ENCODE measurements around the gene SDCCAG8.

SDCCAG8 gene

DNA sequence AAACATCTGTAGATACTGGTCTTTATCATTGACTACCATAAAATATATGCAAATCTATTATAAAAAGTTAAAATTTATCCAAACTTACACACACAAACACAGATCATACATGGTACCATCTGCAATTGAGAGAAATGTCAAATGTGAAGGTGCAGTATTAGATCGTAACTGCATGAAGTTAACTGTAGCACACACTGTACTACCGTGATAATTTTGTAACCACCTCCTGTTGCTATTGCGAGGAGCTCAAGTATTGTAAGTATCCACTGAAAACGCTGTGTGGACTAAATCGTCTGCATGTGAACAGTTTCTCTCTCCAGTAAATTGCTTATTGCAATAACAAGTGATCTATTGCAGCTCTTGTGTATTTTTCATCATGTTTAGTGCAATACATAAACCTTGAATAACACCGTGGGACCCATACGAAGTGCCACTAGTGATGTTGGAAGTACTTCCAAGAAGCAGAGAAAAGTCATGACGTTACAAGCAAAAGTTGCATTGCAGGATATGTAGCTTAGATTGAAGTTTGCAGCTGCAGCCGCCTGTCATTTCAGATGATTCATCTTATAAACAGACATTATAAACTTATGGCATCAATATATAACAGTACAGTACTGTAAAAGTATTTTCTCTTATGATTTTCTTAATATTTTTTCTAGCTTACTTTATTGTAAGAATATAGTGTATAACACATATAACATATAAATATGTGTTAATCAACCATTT, 172.9 kb downstream of the SDCCAG8 start:
- DNase-seq = no peak

GRCh38 chr1:243431591-243431990, 175.8 kb downstream of the SDCCAG8 start:
- no peak for DNase-seq

DNA sequence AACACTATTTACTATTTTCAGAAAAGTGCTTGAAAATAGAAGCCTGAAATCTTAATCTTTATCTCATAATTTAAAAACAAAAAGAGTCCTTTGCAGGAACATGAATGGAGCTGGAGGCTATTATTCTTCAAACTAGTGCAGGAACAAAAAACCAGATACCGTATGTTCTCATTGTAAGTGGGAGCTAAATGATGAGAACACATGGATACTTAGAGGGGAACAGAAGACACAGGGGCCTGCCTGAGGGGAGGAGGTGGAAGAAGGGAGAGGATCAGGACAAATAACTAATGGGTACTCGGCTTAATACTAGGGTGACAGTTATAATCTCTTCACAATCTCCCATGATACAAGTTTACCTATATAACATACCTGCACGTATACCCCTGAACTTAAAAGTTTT, 176.3 kb downstream of the SDCCAG8 start:
- DNase-seq = no peak

DNA sequence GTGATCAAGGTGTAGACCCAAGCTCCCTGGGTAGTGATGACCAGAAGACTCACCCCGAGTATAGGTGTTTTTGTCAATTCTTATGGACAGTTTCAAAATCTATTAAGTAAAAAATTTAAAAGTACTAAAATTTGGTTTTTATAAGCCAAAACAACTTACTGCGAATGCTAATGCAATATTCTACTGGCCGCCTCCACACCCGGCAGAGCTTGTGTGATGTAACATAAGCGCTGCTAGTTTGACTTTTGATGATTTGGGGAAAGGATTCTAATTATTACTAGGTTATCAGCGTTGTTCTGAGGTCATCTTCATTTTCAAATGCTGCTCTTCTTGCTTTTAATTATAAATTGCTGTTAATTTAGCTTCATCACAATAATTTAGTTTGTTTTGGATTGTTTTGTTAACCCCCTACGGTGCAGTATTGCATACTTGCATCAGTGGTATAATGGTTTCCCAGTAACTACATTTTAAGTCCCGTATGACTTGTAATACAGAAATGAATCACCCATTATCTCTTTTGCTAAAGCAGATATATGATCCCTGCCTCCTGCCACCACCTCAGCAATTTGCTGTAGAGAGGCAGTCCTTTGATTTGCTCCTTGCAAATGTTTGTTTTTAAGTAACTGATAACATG, 178.0 kb downstream of the SDCCAG8 start:
- DNase-seq = no peak

- DNase-seq = no peak
Observed at GRCh38 chr1:243434594-243434993, 178.8 kb downstream of the SDCCAG8 start.

- no peak for DNase-seq
Observed at GRCh38 chr1:243435836-243436235, 180.0 kb downstream of the SDCCAG8 start.

GRCh38 chr1:243438146-243438545, 182.3 kb downstream of the SDCCAG8 start:
- no peak for DNase-seq

DNA sequence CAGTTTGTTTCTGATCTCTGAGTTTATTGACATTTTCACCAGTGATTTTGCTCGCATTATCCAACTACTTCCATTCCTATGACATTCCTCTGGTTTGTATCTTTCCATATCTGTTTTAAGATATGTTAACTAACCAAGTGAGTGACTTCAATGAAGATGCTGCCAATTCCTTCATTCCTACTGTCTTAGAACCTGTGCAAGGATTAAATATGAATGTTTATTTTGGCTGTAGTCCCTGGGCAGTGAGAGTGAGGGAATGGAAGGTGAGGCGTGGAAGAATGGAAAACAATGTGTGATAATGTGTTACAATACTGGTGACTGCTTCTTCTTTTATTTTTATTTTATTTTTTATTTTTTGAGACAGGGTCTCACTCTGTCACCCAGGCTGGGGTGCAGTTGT, 183.0 kb downstream of the SDCCAG8 start:
- DNase-seq = no peak

- DNase-seq = no peak
Observed at GRCh38 chr1:243440406-243440805, 184.6 kb downstream of the SDCCAG8 start.

DNA sequence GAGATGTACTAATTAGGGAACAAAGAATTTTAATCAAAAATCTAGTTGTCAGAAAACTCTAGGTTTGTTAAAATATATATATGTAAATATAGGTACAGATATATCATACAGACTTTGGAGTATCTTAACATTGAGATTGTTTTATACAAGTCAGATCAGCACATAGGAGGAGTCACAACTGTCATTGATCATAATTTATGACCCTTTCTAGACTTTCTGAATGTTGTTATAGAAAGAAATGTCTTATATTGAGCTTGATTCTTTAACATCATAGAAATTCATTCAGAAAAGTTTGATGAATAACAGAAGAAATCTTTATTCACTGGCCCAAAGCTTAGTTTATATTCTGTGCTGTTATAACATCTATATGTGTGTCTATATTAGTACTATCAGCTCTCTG, 185.8 kb downstream of the SDCCAG8 start:
- no peak for DNase-seq

GRCh38 chr1:243443557-243443956, 187.7 kb downstream of the SDCCAG8 start:
- peak; percentile 8 to 32 for DNase-seq

DNA sequence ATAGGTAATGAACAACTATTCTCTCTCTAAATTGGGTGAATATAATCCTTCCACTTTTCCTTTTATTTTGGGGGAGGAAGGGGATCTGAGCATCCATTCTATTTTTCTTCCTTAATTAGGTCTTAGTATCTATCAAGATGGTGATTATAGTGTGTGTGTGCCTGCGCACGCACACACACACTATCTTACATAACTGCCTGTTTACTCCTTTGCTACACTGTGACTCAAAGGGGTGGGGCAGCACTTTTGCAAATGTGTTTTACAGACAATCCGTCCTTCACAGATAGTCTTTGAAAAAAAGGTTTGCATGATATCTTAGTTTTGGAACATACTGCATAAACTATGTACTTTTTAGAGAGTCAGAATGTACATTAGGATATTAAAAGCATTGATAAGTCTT, 191.5 kb downstream of the SDCCAG8 start:
- peak; percentile 12 to 42 for DNase-seq

GRCh38 chr1:243447844-243448243, 192.0 kb downstream of the SDCCAG8 start:
- peak in 1 of 2 experiments; percentile 15 for DNase-seq

GRCh38 chr1:243449373-243449772, 193.5 kb downstream of the SDCCAG8 start:
- DNase-seq = no peak

DNA sequence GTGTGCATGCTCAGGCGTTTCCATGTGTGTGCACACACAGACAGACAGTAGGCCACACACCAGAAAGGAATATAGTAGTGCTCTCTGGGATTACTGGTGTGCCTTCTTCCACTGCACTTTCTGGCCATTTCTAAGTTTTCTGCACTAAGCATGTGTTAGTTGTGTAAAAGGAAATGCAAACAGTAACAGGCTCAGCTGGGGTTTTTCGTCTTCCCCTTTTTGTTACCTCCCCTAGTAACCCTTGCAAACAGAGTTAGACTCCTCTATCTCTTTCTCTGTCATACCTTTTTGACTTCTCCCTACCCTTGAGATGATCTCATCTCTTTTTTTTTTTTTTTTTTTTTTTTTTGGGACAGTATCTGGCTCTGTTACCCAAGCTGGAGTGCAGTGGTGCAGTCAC, 196.3 kb downstream of the SDCCAG8 start:
- DNase-seq = peak; percentile 91 to 93

GRCh38 chr1:243454328-243454997, 198.6 kb downstream of the SDCCAG8 start:
- no peak for DNase-seq

DNA sequence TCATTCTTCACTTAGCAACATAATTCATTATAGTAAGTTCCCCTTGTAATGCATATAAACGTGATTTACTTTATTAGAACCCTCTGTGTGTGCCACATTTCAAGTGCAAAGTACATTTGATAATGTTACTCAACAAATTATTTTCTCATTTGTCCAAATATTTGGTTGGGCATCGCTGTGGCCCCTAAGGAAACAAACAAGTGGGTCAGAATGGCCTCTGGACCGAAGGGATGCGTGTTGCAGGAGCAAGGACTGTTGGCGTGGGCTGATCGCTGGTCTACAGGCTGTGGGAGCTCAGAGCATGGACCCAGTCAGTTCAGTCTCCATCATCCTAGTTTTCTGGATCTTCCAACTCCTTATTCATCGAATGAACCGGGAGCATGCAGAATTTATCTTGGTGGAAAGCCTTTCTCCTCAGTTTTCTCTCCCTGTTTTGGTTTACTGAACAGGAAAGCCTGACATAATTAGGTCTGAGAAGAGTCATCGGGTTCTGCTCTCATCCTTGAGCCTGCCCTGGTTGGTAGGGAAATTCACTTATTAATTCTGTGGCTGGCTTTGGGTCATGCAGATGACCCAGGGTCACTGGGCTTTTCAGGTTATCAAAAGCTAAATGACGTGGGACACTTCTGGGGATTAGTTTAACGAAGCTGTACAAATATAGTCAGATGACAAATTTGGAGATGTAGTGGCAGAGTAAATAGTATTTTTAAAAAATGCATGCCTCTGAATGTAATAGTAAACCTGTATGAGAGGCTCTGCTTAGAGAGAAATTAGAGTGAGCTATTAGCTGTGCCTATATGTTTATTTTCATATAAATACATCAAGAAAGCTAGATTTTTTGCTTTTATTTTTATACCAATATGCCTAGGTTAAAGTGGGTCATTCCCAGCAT, 200.2 kb downstream of the SDCCAG8 start:
- no peak for DNase-seq

GRCh38 chr1:243457363-243457982, 201.6 kb downstream of the SDCCAG8 start:
- DNase-seq = no peak

GRCh38 chr1:243459059-243459458, 203.2 kb downstream of the SDCCAG8 start:
- DNase-seq = peak; percentile 90 to 94

DNA sequence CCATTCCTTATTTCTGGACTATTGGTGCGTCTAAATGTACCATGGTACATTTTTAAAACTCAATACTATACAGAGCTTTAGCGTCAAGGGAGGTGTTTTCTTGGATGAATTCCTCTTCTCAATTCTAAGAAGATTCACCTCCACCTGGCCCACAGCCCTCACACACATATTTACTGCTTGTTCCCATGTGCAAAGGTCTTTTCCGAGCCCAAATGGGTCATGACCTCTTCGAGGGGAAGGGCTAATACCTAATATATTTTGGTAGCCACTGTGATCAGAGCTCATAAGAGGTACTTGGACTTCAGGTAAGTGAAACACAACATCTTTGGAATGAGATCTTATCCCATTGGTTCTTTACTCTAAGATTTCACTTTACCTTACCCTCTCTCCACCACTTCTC, 205.9 kb downstream of the SDCCAG8 start:
- DNase-seq = no peak

- no peak for DNase-seq
Observed at GRCh38 chr1:243462929-243463697, 207.3 kb downstream of the SDCCAG8 start.

GRCh38 chr1:243465081-243465480, 209.2 kb downstream of the SDCCAG8 start:
- DNase-seq = no peak
